NOMO-1 treated with DMSO at 0.1 percent for 48 hours (cell line): Measurements from ENCODE around the gene CCDC141.

Experiments
- DNase-seq: peaks from one replicate; lab custom pipeline; 2025; ENCODE audit not compliant: unreplicated experiment; lab: John Stamatoyannopoulos, UW

CCDC141 gene

GRCh38 chr2:178913049-178913441, 136.9 kb downstream of the CCDC141 start:
- DNase-seq = peak; percentile 70

- DNase-seq = peak; percentile 62
Observed at GRCh38 chr2:178912416-178913048, 137.4 kb downstream of the CCDC141 start.

- DNase-seq = no peak
Observed at GRCh38 chr2:178911039-178911438, 138.9 kb downstream of the CCDC141 start.

GRCh38 chr2:178910005-178910404, 139.9 kb downstream of the CCDC141 start:
- DNase-seq = no peak

GRCh38 chr2:178909507-178909906, 140.4 kb downstream of the CCDC141 start:
- no peak for DNase-seq

- no peak for DNase-seq
Observed at GRCh38 chr2:178908810-178909209, 141.1 kb downstream of the CCDC141 start.

- DNase-seq = no peak
Observed at GRCh38 chr2:178905261-178905660, 144.7 kb downstream of the CCDC141 start.

- DNase-seq = no peak
Observed at GRCh38 chr2:178899656-178900055, 150.3 kb downstream of the CCDC141 start.

- no peak for DNase-seq
Observed at GRCh38 chr2:178895872-178896271, 154.1 kb downstream of the CCDC141 start.

- DNase-seq = no peak
Observed at GRCh38 chr2:178895171-178895570, 154.8 kb downstream of the CCDC141 start.

GRCh38 chr2:178892751-178893625, 156.9 kb downstream of the CCDC141 start:
- no peak for DNase-seq

GRCh38 chr2:178891959-178892485, 157.9 kb downstream of the CCDC141 start:
- DNase-seq = no peak

GRCh38 chr2:178891265-178891958, 158.5 kb downstream of the CCDC141 start:
- DNase-seq = peak; percentile 48

- DNase-seq = no peak
Observed at GRCh38 chr2:178886006-178886405, 163.9 kb downstream of the CCDC141 start.

- no peak for DNase-seq
Observed at GRCh38 chr2:178884440-178884839, 165.5 kb downstream of the CCDC141 start.

GRCh38 chr2:178882666-178883440, 167.1 kb downstream of the CCDC141 start:
- DNase-seq = no peak

GRCh38 chr2:178881075-178881474, 168.9 kb downstream of the CCDC141 start:
- no peak for DNase-seq

- DNase-seq = no peak
Observed at GRCh38 chr2:178880257-178880656, 169.7 kb downstream of the CCDC141 start.

GRCh38 chr2:178877874-178878273, 172.1 kb downstream of the CCDC141 start:
- DNase-seq = no peak

GRCh38 chr2:178874529-178875240, 175.3 kb downstream of the CCDC141 start:
- DNase-seq = no peak
